Astrocyte (in vitro differentiated cells and primary cell): ENCODE data around the gene FRY. TPM values are rescaled to one million over a fixed set of nuclear protein-coding genes. Genes with fewer than 3 reads are reported as not detected.

Experiments used
- DNase-seq: peaks from one replicate; pipeline ENCODE4 v3.0.0-alpha.2; 2010; ENCODE audit warnings: low read depth
- FAIRE-seq: peaks from 2 replicates; lab custom pipeline; 2011; peaks lifted over from hg19 to GRCh38; lab: Jason Lieb, UNC
- H2AFZ ChIP-seq: 2 replicates; pipeline ENCODE4 v1.6.0; 2012; ENCODE audit warnings: low read depth, low read length, inconsistent platforms
- H3K27ac ChIP-seq: 2 replicates; pipeline ENCODE4 v1.5.1; 2011; ENCODE audit warnings: low read depth, low read length, inconsistent platforms
- H3K27me3 ChIP-seq: 2 replicates; pipeline ENCODE4 v1.6.0; 2011; ENCODE audit warnings: low read length, inconsistent platforms; ENCODE audit not compliant: insufficient read depth
- H3K36me3 ChIP-seq: 2 replicates; pipeline ENCODE4 v1.5.1; 2011; ENCODE audit warnings: low read length, inconsistent platforms; ENCODE audit not compliant: insufficient read depth
- H3K4me1 ChIP-seq: 2 replicates; pipeline ENCODE4 v1.5.1; 2011; ENCODE audit warnings: low read length, inconsistent platforms; ENCODE audit not compliant: insufficient read depth
- H3K4me2 ChIP-seq: 2 replicates; pipeline ENCODE4 v1.6.0; 2012; ENCODE audit warnings: low read length, inconsistent platforms
- H3K4me3 ChIP-seq: 2 replicates; pipeline ENCODE4 v1.5.1; 2011; ENCODE audit warnings: low read depth, mild to moderate bottlenecking, low read length, inconsistent platforms; ENCODE audit not compliant: insufficient read depth
- H3K79me2 ChIP-seq: 2 replicates; pipeline ENCODE4 v1.6.0; 2012; ENCODE audit warnings: mild to moderate bottlenecking, low read length, inconsistent platforms; ENCODE audit not compliant: insufficient read depth
- H3K9ac ChIP-seq: 2 replicates; pipeline ENCODE4 v1.6.0; 2012; ENCODE audit warnings: mild to moderate bottlenecking, low read length, inconsistent platforms
- H3K9me3 ChIP-seq: 2 replicates; pipeline ENCODE4 v1.5.1; 2012; ENCODE audit warnings: low read depth, mild to moderate bottlenecking, low read length, inconsistent platforms; ENCODE audit not compliant: insufficient read depth
- H4K20me1 ChIP-seq: 2 replicates; pipeline ENCODE4 v1.6.0; 2012; ENCODE audit warnings: low read length, inconsistent platforms; ENCODE audit not compliant: insufficient read depth
- H3K27ac Mint-ChIP-seq: one replicate; pipeline ENCODE4 v1.8.0; 2021; ENCODE audit warnings: mild to moderate bottlenecking, mixed read lengths; ENCODE audit not compliant: unreplicated experiment
- H3K27me3 Mint-ChIP-seq: one replicate; pipeline ENCODE4 v1.8.0; 2021; ENCODE audit warnings: low read depth, mixed read lengths; ENCODE audit not compliant: unreplicated experiment
- H3K36me3 Mint-ChIP-seq: one replicate; pipeline ENCODE4 v1.8.0; 2021; ENCODE audit warnings: low read depth, mixed read lengths; ENCODE audit not compliant: unreplicated experiment
- H3K4me1 Mint-ChIP-seq: one replicate; pipeline ENCODE4 v1.8.0; 2021; ENCODE audit warnings: low read depth, mixed read lengths; ENCODE audit not compliant: unreplicated experiment
- H3K4me3 Mint-ChIP-seq: one replicate; pipeline ENCODE4 v1.8.0; 2021; ENCODE audit warnings: mild to moderate bottlenecking, moderate library complexity, mixed read lengths; ENCODE audit not compliant: unreplicated experiment
- H3K9me3 Mint-ChIP-seq: one replicate; pipeline ENCODE4 v1.8.0; 2021; ENCODE audit warnings: mild to moderate bottlenecking, mixed read lengths; ENCODE audit not compliant: unreplicated experiment
- EZH2 ChIP-seq: IDR thresholded peaks from 2 replicates; pipeline ENCODE4 v1.6.1; 2012; ENCODE audit warnings: mild to moderate bottlenecking, low read length, inconsistent platforms; ENCODE audit not compliant: insufficient read depth
- total RNA-seq: library from RNA; stranded (reverse); gene quantifications from 2 replicates; pipeline ENCODE4 v1.2.1, GENCODE V29; 2021
- TF ChIP-seq, protein P1 (sequence below): IDR thresholded peaks from 2 replicates; pipeline ENCODE4 v1.5.1; 2011; ENCODE audit warnings: low read depth, mild to moderate bottlenecking, inconsistent platforms, low read length, moderate library complexity; ENCODE audit not compliant: insufficient read depth

FRY gene
- total RNA-seq, 1 donor from 2014 or later = 4.6 TPM

DNA sequence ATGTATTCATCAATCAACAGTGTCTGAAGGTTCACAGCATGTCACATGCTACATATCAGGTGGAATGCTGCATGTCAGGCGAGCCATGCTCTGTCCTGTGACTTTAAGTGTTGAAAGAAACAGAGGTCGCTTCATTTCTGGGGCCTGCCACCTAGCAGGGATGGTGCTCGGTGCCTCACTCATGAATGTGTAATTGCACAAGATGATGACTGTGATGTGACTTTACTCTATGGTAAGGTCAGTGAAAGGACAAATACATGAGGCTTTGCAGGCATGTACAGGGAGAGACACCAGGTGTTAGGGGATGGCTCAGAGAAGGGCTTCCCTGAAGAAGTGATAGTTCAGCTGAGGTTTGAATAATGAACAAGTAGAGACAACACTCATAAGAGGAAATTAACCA is 66.7 kb downstream of the FRY start:
- no peaks in the 10 kb centered on the region for H3K4me1 Mint-ChIP-seq
- no peaks in the 10 kb centered on the region for H3K36me3 Mint-ChIP-seq
- FAIRE-seq (no peak), DNase-seq (no peak)
- Histone ChIP-seq H3K9ac (no peak overlapping the region), H3K4me1 (no peaks in the 10 kb centered on the region), H3K27ac (no peak overlapping the region), H3K27me3 (no peaks in the 10 kb centered on the region), H3K79me2 (no peaks in the 10 kb centered on the region), H3K36me3 (no peaks in the 10 kb centered on the region), H3K9me3 (no peaks in the 10 kb centered on the region), H2AFZ (no peak overlapping the region), H3K4me3 (no peak overlapping the region), H4K20me1 (no peaks in the 10 kb centered on the region), H3K4me2 (no peak overlapping the region)
- H3K4me3 Mint-ChIP-seq = no peak overlapping the region
- no peak overlapping the region for H3K27ac Mint-ChIP-seq
- no peak for TF ChIP-seq EZH2
- TF ChIP-seq, protein P1, sequence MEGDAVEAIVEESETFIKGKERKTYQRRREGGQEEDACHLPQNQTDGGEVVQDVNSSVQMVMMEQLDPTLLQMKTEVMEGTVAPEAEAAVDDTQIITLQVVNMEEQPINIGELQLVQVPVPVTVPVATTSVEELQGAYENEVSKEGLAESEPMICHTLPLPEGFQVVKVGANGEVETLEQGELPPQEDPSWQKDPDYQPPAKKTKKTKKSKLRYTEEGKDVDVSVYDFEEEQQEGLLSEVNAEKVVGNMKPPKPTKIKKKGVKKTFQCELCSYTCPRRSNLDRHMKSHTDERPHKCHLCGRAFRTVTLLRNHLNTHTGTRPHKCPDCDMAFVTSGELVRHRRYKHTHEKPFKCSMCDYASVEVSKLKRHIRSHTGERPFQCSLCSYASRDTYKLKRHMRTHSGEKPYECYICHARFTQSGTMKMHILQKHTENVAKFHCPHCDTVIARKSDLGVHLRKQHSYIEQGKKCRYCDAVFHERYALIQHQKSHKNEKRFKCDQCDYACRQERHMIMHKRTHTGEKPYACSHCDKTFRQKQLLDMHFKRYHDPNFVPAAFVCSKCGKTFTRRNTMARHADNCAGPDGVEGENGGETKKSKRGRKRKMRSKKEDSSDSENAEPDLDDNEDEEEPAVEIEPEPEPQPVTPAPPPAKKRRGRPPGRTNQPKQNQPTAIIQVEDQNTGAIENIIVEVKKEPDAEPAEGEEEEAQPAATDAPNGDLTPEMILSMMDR = no peak
- H3K27me3 Mint-ChIP-seq = no peaks in the 10 kb centered on the region
- H3K9me3 Mint-ChIP-seq = no peaks in the 10 kb centered on the region

DNA sequence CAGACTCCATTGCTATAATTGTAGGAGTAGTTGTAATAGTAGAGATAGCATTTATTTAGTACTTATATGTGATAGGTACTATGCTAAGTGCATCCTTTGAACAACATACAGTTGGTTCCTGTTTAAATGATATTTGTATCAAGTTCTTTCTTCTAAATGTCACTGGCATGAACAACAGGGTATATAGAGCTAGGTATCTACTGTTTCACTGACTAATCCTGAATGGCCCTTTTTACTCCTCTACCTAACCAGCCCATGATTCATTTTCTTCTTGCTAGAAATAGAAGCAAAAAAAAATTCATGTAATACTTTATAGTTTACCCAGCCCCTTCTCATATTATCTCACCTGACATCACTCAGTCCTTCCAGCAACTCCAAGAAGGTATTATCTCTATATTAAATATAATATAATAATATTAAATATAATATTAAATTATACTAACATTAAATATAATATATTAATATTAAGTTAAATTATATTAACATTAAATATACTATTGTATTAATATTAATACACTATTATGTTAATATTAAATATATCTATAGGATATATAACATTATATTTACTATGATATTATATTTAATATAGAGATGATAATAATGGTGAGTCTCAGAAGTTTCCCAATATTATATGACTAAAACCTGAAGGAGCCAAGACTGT is 74.2 kb downstream of the FRY start:
- H3K4me1 Mint-ChIP-seq = no peaks in the 10 kb centered on the region
- no peak overlapping the region for H3K9ac ChIP-seq
- FAIRE-seq = peak; percentile 5
- TF ChIP-seq, protein P1 = no peak
- no peaks in the 10 kb centered on the region for H3K27me3 ChIP-seq
- H3K79me2 ChIP-seq = no peaks in the 10 kb centered on the region
- H2AFZ ChIP-seq = no peak overlapping the region
- H3K4me2 ChIP-seq = no peak overlapping the region
- no peaks in the 10 kb centered on the region for H3K9me3 Mint-ChIP-seq
- no peaks in the 10 kb centered on the region for H3K27me3 Mint-ChIP-seq
- H3K27ac ChIP-seq = no peak overlapping the region
- H3K4me3 Mint-ChIP-seq = no peak overlapping the region
- DNase-seq = no peak
- H3K4me1 ChIP-seq = no peaks in the 10 kb centered on the region
- H3K36me3 Mint-ChIP-seq = no peaks in the 10 kb centered on the region
- H3K27ac Mint-ChIP-seq = no peak overlapping the region
- H3K9me3 ChIP-seq = no peaks in the 10 kb centered on the region
- H3K36me3 ChIP-seq = no peaks in the 10 kb centered on the region
- no peak overlapping the region for H3K4me3 ChIP-seq
- no peaks in the 10 kb centered on the region for H4K20me1 ChIP-seq

DNA sequence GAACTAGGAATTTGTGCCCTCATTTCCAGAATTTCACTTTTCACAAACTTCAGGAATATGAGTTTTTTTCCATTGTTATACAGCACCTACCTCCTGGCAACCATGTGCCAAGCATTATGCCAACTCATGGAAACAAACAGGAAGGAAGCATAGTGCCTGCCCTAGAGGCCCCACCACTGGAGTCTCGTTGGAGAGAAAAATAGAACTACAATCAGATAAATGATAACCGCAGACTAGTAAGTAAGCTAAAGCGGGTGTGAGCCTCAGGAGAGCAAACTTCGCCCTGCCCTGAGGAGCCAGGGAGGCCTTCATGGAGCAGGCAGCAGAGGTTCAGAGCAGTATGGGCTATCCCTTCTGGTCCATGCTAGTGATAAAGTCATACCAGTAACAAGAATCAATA is 75.9 kb downstream of the FRY start:
- no peak for FAIRE-seq
- Histone ChIP-seq H3K27me3 (no peaks in the 10 kb centered on the region), H3K36me3 (no peaks in the 10 kb centered on the region), H3K9ac (no peak overlapping the region), H2AFZ (no peak overlapping the region), H3K4me3 (no peak overlapping the region), H3K9me3 (no peaks in the 10 kb centered on the region), H3K4me2 (no peak overlapping the region), H3K79me2 (no peaks in the 10 kb centered on the region), H3K27ac (no peak overlapping the region), H4K20me1 (no peaks in the 10 kb centered on the region), H3K4me1 (no peaks in the 10 kb centered on the region)
- Mint-ChIP-seq H3K4me3 (no peak overlapping the region), H3K27ac (no peak overlapping the region), H3K27me3 (no peaks in the 10 kb centered on the region), H3K4me1 (no peaks in the 10 kb centered on the region), H3K9me3 (no peaks in the 10 kb centered on the region), H3K36me3 (no peaks in the 10 kb centered on the region)
- TF ChIP-seq, protein P1 = no peak
- TF ChIP-seq EZH2 = no peak
- no peak for DNase-seq
